GM18520 (cell line): Measurements from ENCODE around the gene NEMF.
A peak's percentile ranks its signal among the peaks of the same experiment; 100 is the strongest.
"Not testable (repeated sequence)": the region's sequence is repeated elsewhere in the genome, so short reads cannot be mapped to it uniquely, and the experiment has no call there.

Source experiments
- ATAC-seq: cut with Tn5 transposase; IDR thresholded peaks from one replicate; pipeline ENCODE4 v1.9.1; 2021; ENCODE audit not compliant: unreplicated experiment

The NEMF gene

GRCh38 chr14:49852301-49853157 is at the start of gene NEMF:
Gene NEMF (minus strand): TSS chr14:49852788. CDS start chr14:49852753, 35 bp downstream.
- peak; percentile 70 for ATAC-seq

DNA sequence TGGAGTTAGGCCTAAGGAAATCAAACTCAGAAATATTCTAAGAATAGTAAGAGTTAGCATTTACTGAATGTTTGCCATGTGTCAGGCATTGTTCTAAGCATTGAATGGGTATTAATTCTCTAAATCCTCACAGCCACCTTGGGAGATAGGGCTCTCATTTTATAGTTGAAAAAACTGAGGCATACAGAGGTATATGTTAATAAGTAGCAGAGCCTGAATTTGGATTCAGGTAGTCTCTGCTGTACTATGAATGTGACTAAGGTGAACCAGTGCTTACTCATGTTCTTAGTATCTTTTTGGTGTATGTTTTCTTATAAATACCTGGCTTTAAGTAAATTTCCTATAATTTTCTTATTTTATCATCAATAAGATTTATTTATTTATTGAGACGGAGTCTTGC is 48.4 kb upstream of the NEMF start:
- ATAC-seq: no peak

GRCh38 chr14:49898485-49898884 is 45.9 kb upstream of the NEMF start:
- ATAC-seq: no peak

- ATAC-seq: no peak
These were observed 45.4 kb upstream of the NEMF start for GRCh38 chr14:49897965-49898364.

DNA sequence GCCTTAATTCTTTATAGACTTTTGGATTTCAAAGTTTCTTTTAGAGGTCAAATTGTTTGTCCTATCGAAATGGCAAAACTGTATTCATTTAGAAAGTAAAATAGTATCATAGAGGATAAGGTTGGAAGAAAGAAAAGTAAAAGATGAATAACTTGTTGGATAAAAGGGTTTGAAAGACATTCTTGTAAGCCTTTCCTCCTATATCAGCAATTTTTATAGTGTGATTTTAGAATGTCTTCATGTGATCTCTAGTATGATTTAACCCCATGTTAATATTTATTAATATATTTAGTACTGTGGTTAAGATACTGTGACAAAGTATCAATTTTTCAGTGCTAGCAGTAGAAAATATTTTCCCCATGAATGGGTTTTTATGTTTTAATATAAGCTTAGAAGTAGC is 44.8 kb upstream of the NEMF start:
- ATAC-seq: no peak

GRCh38 chr14:49896966-49897365 is 44.4 kb upstream of the NEMF start:
- ATAC-seq: no peak

DNA sequence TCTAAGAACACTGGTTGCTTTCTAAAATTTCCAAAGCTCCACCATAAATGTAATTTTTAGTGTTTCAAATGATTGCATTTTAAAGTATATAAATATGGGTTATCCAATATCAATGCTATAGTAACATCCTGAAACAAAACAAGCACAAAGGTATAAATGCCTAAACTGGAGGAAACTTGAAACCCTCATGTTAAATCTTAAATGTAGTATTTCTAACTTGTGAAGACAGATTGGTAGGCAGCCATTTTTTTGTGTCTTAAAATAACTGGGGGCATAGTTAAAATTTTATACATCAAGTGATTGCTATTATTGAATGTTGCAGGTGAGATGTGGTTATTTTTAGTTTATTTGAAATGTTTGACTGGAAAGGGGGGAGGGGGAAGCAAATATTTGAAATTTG is 43.7 kb upstream of the NEMF start:
- ATAC-seq: not testable (repeated sequence)

DNA sequence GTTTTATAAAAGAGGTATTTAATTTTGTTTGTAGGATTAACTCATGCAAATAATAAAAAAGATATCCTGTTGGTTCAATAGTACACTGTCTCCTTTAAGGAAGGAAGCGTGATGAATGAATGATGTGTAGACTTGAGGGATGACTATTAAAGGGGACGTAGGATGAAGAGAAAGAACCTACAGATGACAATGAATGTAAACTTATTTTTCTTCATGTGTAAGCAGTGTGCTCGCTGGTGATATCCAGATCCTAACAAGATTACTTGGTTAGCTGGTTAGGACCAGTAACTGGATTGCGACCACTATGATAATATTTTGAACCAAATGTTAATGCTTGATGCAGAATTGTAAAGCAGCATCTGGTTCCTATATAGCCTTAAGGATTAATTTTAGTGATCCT is 42.9 kb upstream of the NEMF start:
- ATAC-seq: no peak

DNA sequence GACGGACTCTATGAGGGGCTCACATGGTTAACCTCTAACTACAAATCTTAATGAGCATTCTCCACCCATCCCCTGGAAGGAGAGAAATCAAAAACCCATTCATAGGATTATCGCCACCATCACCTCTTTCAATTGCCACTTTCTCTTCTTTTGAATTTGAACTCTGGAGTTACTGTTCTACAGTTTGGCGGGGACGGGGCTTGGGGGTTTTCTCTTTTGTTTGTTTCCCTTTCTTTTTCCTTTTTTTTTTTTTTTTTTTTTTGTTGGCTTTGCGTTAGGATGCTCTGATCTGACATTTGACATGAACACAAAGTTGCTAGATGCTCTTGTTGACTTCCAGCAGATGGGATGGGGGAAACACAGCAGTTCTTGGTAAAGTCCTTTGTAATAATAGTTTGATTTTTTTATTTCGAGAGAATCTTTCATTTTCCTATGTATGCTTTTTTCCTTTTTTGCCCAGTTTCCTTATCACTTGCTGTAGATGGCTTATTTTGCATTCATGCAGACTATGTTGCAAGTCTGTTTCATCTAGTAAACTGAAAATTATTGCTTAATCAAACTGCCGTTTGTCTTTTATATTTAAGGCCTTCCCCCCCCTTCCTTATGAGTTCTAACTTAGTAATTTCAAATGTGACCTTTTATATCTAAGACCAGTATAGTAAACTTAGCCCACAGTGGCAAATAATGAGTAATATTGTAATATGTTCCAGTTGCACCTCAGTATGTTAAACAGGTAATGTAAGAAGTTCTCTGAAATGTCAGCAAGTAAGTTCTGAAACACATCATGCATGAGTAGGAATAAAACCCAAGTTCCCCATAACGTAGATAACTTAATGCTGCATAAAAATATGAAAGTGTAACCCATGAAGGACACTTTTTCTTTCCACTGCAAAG is 41.9 kb upstream of the NEMF start:
- ATAC-seq: not testable (repeated sequence)

GRCh38 chr14:49893309-49894213 is 41.0 kb upstream of the NEMF start:
- ATAC-seq: peak; percentile 18

DNA sequence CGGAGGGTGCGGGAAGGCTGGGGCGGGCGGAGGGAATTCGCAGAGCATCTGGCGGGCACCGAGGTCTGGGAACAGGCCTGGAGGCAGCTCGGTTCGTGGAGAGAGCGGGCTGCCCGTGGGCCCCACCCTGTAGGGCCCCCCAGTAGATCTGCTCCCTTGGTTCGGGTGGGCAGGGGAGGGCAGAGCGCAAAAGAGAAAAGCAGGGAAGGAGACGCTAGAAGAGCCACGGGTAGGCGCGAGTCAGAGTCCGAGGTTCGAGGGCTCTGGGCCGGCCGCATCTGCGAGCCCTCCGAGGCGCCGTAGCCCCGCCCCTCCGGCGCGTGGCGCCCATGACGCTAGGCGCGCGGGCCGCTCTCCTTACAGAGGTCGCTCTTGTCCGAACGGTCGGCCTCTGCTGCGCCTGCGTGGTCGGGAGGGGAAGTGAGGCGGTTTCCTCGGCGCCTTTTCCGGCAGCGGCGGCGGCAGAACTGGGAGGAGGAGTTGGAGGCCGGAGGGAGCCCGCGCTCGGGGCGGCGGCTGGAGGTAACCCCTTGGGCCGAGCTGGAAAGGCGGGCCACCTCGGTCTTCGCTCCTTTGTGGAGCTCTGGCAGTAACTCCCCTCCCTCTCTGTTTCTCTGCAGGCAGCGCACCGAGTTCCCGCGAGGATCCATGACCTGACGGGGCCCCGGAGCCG is 40.2 kb upstream of the NEMF start, which contains the start of gene ARF6:
ARF6 (plus strand) TSS at position 447 of the 673 bp plus-strand sequence. CDS start 655 bp downstream, outside the sequence.
- peak; percentile 75 for ATAC-seq

DNA sequence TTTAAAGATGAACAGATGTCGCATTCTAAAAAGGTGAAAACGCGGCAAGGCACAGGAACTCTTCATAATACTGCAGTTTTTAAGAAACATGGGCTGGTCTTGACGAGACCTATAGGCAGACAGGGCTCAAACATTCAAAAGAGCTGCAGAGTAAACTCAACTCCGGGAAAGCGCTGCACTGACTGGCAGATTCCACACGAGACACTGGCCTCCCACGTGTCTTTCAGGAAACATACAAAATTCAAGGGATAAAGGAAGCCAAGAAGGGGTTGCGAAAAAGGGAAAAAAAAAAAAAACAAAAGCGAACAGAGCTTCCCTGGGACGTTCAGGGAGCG is 39.7 kb upstream of the NEMF start:
- ATAC-seq: peak; percentile 20

DNA sequence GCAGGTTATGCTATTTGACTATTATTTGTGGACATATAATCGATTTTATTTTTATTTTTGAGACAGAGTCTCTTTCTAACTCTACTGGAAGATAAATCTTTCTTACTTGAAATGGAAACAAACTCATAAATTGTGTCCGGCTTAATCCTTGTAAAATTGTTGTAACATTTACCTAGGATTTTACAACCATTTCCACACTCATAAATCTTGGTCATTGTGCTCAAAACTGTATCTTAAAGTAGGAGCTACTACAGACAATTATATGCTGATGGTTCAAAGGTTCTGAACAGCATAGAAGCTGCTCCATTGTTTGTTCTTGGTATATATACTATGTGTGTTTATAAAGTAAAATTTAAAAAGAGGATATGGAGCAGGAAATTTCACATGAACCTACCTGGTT is 35.7 kb upstream of the NEMF start:
- no peak for ATAC-seq

GRCh38 chr14:49886523-49886922 is 33.9 kb upstream of the NEMF start:
- no peak for ATAC-seq

DNA sequence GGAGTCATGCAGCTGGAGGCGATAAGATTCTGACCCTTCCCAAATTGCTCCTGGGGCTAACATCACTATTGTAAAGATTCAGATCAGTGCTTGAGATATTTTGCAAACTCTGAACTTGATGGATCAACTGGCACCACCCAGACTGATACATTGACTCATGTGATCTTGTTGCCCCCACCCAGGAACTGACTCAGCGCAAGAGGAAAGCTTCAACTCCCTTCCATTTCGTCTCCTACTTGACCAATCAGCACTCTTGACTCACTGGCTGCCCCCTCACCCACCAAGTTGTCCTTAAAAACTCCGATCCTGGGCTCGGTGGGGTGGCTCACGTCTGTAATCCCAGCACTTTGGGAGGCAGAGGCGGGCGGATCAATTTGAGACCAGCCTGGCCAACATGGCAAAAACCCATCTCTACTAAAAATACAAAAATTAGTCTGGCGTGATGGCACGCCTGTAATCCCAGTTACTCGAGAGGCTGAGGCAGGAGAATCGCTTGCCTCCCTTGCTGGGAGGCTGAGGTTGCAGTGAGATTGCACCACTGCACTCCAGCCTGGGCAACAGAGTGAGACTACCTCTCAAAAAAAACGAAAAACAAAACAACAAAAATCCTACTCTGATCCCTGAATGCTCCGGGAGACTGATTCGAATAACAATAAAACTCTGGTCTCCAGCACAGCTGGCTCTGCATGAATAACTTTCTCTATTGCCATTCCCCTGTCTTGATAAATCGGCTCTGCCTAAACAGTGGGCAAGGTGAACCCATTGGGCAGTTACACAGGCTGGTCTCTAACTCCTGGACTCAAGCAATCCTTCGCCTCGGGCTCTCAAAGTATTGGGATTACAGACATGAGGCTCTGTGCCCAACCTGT is 30.5 kb upstream of the NEMF start:
- no peak for ATAC-seq

GRCh38 chr14:49881350-49882001 is 28.9 kb upstream of the NEMF start:
- no peak for ATAC-seq

DNA sequence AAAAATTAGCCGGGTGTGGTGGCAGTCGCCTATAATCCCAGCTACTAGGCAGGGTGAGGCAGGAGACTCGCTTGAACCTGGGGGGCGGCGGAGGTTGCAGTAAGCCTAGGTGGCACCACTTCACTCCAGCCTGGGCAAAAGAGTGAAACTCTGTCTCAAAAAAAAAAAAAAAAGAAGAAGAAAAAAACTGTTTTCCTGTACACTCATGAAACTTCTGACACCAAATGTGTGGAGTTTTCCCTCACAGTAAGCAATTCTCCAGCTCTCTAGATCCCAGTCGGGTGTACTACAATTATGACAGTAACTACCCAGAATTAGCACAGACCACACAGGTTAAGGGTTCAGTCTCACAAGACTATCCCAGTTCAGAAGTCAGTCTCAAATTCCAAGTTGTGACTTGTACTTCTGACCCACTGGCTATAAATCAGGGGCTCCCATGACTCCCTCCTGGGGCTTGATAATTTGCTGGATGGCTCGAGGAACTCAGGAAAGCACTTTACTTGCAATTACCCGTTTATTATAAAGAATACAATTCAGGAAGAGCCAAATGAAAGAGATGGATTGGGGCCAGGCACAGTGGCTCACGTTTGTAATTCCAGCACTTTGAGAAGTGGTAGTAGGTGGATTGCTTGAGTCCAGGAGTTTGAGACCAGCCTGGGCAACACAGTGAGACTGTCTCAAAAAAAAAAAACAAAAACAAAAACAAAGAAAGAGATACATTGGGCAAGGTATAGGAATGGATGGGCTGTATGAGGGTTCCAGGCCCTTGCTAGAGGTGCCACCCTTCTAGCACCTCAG is 27.9 kb upstream of the NEMF start:
- ATAC-seq: no peak

GRCh38 chr14:49879646-49880204 is 27.1 kb upstream of the NEMF start:
- peak; percentile 48 for ATAC-seq
